GM18526 (cell line): ENCODE data around the gene RFTN1.

Source experiments
- POLR2A ChIP-seq: IDR thresholded peaks from 3 replicates; pipeline ENCODE4 v1.6.1; 2011; ENCODE audit not compliant: insufficient read length; ENCODE audit errors: extremely low read depth

Gene RFTN1

DNA sequence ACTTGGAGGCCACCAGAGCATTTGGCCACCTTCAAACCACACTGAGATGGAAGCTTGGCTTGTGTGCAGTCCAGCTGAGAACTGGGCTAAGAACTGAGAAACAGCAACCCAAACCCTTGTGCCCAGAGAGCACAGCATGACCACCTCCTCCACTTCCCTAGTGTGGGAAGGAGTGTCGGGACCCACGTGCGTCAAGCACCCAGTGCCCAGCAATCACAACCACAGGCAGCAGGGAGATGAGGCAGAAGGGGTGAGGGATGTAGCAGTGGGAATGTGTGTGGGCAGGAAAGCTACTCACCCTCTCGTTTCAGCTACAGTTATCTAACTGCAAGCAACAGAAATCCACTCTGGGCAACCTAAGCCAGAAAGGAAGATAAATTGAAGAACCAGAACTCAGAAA is 25.0 kb upstream of the RFTN1 start:
- TF ChIP-seq POLR2A = no peak

DNA sequence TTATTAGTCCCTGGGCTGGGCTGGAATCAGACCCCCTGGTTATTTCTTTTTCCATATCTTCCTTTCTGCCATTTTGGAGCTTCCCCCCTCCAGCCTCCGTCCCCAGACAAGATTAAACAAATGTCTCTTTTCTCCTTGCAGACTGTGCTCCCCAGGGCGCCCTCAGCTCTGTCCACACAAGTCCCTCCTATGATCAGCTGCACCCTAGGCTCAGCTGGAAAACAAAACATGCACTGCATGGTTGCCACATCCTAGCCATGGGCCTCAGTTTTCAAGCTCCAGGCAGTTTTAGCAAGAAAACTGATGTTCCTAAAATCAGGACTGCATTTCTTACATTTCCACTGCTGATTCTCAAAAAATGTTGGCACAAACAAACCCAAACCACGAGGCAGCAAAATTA is 23.5 kb upstream of the RFTN1 start:
- TF ChIP-seq POLR2A = no peak

DNA sequence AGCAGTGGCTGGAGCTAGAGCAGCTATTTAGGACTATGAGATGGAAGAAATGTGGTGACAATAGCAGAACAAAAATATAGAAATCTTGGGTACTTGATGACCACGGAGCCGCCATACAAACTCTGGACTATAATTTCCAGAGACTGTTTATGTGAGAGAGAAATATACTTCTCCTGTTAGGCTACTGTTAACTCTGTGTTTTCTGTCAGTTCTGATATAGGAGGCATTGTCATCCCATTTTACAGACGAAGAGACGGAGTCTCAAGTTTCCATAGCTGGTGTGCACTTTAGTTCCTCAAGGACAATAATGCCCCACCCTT is 22.8 kb upstream of the RFTN1 start:
- no peak for TF ChIP-seq POLR2A

DNA sequence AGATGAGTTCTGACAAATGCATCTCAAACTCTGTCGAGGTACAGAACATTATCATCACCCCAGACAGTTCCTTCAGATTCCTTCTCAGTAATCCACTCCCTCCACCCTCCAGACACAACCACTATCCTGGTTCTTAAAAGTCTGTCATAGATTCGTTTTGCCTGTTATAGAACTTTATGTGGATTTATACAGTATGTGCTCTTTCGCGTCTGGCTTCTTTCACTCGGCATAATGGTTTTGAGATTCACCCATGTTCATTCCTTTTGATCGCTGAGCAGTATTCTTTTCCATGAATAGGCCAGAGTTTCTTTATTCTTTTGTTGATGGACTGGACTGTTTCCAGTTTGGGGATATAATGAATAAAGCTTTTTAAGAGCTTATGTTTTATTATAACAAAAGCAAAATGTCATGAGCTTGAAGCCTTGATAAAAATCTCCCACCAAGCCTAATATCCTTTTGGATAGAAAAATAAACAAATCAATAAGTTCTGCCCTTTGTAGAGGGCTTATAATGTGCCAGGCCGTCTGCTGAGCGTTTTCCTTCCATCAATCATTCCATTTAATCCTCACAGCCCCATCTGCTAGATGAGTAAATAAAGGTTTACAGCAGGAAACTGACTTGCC is 21.3 kb upstream of the RFTN1 start:
- no peak for TF ChIP-seq POLR2A

DNA sequence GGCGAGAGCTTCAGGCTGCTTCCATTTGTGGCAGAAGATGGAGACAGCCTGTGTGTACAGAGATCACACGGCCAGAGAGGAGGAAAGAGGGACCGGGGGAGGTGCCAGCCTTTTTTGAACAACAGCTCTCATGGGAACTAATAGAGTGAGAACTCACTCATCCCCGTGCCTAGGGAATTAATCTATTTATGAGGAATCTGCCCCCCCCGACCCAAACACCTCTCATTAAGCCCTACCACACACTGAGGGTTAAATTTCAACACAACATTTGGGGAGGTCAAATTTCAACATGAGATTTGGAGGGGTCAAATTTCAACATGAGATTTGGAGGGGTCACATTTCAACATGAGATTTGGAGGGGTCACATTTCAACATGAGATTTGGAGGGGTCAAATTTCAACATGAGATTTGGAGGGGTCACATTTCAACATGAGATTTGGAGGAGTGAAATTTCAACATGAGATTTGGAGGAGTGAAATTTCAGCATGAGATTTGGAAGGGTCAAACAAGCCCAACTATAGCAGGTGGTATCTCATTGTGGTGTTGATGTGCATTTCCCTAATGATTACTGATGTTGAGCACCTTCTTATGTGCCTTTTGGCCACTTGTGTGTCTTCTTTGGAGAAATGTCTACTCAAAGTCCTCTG is 20.6 kb upstream of the RFTN1 start:
- no peak for TF ChIP-seq POLR2A

DNA sequence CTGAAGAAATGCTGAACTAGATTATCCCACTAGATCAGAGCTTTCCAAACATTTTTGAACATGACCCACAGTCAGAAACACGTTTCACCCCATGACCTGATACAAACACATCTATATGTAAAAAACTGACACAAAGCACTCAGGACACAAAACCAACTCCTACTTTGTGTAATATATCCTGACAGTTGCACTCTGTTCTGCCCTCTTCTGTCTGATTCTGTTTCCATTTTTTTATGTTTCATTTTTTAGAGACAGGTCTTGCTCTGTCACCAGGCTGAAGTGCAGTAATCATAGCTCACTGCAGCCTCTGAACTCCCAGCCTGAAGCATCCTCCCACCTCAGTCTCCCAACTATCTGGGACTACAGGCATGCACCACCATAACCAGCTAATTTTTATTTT is 15.8 kb upstream of the RFTN1 start:
- no peak for TF ChIP-seq POLR2A

DNA sequence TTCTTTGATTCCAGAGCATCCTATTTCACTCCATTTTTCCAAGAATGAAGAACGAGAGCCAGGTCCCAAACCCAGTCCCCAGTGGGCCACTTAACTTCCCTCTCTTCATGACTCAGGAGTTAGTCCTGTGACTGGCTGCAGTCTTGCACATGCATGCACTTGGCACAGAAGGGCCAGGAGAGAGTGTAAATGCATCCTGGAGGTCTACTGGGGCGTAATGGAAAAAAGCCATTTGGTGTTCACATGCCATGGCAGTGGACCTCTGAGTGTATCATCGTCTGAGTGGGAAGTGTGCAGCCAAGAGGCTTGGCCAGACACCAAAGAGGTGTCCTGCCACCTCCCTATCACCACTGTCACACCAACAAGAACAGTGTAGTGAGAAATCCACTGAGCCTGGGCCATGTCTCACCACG is 15.1 kb upstream of the RFTN1 start:
- no peak for TF ChIP-seq POLR2A

DNA sequence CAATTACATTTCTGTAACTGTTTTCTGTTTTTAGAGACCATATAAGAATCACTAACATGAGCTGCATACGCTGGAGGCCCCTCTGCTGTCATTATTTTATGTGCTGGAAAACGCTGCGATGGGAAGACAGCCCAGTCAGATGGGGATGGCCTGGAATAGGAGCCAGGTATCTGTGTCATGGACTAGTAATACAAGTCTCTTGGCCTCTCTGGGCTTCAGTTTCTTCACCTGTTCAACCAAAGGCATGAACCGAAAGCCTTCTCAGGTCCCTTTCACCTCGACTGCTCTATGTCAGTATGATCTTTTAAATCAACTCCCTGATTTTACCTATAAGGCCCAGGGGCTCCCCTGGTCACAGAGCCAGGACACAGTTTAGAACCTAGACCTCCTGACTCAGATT is 14.6 kb upstream of the RFTN1 start:
- TF ChIP-seq POLR2A = no peak

DNA sequence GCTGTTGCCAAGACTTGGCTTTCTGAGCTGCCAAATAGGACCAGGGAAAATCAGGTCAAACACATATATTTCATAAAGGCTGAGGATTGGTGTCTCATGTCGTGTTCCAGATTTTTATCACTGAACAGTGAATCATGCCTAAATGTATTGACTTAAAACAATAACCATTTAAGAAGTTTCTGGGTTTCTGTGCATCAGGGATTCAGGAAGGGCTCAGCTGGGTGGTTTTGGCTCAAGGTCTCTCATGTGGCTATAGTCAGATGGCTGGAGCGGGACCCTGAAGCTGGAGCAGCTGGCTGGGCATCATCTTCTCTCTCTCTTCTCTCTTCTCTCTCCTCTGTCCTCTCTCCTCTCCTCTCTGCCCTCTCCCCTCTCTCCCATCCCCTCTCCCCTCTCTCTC is 10.7 kb upstream of the RFTN1 start:
- no peak for TF ChIP-seq POLR2A

DNA sequence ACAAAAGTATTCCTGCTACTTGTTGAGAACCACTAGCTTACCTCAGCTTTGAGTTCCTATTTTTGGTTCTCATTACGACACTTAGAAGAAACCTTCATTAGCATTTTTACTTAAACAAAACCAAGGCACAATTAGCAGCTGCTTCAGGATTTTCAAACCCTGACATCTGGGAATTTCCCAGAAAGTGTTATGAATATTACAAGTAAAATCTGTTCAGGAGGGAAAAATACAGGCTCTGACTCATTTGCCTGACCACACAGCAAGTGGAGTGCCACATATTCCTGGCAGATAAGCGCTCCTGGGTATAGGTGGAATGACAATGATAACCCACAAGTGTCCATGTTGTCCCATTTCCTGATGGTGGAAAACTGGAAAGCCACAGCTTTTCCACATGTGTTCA is 10.3 kb upstream of the RFTN1 start:
- TF ChIP-seq POLR2A = no peak

DNA sequence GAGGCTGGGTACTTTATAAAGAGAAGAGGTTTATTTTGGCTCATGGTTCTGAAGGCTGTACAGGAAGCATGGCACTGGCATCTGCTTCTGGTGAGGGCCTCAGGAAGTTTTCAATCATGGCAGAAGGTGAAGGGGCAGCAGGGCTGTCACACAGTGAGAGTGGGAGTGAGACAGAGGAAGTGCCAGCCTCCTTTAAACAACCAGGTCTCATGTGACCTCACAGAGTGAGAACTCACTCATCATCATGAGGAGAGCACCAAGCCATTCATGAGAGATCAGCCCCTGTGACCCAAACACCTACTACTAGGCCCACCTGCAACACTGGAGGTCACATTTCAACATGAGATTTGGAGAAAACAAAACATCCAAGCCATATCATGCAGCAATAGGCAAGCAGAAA is 9.3 kb upstream of the RFTN1 start:
- no peak for TF ChIP-seq POLR2A

DNA sequence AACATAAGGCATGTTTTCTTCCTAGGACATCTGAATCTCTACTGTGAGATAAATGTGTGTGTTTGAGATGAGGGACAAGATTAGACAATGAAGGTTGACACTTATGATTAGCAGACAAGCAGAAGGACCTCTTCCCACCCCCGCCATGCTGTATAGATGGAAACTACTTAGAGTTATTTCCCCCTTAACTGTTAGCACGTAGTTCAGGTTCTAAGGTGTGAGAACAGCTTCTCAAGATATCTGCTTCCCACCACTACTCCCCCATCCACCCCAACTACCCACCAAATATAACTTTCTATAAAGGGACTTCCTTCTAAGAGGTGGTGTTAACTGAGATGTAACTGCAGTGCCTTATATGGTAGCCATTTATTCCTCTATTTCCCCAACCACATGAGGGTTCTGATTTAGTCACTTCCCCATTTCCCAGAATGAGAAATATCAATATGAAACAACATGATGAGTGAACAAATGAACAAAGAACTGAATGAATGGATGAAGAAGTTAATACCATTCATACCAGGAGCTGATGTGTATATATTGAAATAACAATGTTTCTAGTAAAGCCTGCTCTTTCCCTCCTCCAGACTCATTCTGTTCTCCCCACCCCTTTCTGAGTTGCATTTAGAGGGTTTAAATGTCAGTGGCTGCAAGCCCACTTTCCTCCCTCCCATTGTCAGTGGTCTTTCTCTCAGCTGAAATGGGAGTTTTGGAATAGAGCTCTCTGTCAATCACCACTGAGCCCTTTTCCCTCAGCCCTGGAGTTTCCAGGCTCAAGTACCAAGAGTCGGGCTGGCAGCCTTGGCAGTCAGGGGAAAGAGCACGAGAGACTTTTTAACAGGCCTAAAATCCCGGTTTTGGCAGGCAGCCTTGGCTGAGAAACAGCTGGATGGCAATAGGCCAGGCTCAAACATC is 7.7 kb upstream of the RFTN1 start:
- no peak for TF ChIP-seq POLR2A

DNA sequence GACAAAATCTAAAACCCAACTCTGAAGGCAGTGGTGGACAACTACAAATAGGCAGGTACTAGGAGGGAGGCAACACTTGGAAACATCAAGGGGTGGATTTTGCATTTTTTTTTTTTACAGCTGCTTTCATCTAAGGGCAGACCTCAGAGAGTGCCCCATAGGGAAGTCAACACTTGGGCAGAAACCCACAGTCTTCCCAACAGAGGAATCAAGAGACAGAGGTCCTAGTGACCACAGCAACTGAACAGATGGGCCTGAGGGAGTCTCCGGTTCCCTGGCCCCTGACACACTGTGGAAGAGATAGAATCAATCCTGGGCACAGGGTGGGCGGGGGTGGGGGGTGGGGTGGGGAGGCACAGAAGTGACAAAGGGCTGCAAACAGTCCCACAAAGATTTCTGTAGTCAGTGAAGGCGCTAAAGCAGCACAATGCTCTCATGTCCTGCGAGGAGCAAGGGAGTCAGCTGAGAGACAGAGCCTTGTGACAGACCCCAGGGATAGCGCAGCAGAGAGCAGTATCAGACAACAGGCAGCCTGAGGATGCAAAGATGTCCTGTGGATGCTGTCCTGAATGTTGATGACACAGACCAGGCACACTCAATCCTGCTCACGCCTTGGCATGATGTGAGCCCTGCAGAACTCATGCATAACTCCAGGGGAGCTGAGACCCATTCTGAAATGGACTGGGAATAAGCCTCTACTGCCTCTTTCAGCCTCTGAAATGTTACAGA is 6.9 kb upstream of the RFTN1 start:
- peak; percentile 11 for TF ChIP-seq POLR2A

DNA sequence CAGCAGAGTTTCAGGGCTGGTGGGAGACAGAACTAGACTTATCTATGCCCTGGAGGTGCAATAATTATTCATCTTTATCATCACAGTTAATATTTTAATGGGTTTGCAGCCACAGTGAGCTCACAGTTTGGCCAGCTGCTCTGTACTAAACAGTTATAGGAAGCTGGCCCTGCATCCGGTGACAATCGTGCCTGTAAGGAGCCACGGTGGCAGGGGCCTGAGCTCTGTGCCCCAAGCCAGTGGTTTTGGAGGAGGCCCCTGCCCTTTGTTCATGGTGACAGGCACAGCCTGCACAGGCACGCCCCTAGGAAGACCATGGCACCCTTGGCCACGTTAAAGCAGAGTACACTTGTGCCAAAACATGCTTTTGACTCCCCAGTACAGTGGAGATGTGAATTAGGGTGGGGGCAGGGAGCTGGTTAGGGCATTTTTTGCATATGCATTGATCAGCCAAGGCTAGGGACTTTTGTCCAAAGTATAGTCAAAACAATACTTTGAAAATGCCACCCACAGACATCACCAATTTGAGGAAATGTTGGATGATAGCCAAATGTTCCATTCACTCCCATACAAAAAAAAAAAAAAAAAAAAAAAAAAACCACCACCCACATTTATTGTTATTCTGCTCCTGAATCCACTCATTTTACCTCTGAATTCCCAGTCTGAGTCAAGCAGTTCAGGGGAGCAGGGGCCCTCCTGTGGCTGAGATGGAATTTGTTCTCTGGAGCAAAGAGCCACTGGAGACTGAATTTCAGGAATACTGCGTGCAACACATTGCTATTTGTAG is 3.4 kb upstream of the RFTN1 start:
- TF ChIP-seq POLR2A = peak; percentile 55

DNA sequence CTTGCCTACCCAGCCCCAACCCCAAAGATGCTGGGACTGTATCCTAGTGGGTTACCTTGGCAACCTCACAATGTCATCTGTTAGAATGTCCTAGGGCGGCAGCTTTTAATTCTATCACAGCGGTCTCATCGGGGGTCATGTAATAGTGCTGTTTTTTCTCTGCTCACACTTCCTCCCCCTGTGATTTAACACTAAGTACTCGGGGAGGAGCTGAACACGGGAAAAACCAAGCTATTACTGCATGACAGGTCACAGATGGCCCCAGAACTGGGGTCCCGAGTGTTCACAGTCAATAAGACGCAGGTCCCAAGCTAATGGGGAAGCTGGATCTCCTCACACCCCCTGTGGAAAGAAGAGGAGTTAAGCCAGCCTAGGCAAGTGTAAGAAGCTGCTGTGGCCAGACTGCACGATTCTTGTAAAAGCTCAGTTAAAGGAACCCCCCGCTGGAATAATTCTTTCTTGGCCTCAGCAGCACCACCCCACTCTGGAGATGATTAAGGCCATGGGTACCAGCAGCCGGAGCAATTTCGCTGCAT is 2.5 kb upstream of the RFTN1 start:
- TF ChIP-seq POLR2A = peak; percentile 39
